Activated CD4-positive, alpha-beta memory T cell treated with anti-CD3 and anti-CD28 coated beads for 36 hours (primary cell): ENCODE results near the gene MT3. TPM values are rescaled to one million over a fixed set of nuclear protein-coding genes. Genes with fewer than 3 reads are reported as not detected.

ENCODE experiments used
- CTCF ChIA-PET: fragments of 350-600 bp; sonication (Branson Sonifier 250); formaldehyde crosslinking; loops from one replicate; lab custom pipeline; 2021; ENCODE audit warnings: antibody characterized with exemption, inconsistent platforms; lab: Charles Lee
- POLR2A ChIA-PET: fragments of 350-600 bp; sonication (Branson Sonifier 250); formaldehyde crosslinking; loops from one replicate; lab custom pipeline; 2021; ENCODE audit warnings: antibody characterized with exemption; lab: Charles Lee
- DNase-seq: peaks from one replicate; pipeline ENCODE4 v3.0.0-alpha.2; 2020
- H3K27ac Mint-ChIP-seq: one replicate; pipeline ENCODE4 v1.8.0; 2021; ENCODE audit warnings: mixed read lengths
- H3K27me3 Mint-ChIP-seq: one replicate; pipeline ENCODE4 v1.8.0; 2021; ENCODE audit warnings: mixed read lengths
- H3K36me3 Mint-ChIP-seq: one replicate; pipeline ENCODE4 v1.8.0; 2021; ENCODE audit warnings: mixed read lengths
- H3K4me1 Mint-ChIP-seq: one replicate; pipeline ENCODE4 v1.8.0; 2021; ENCODE audit warnings: low read depth, mixed read lengths
- H3K4me3 Mint-ChIP-seq: one replicate; pipeline ENCODE4 v1.8.0; 2021; ENCODE audit warnings: mild to moderate bottlenecking, mixed read lengths
- H3K9me3 Mint-ChIP-seq: one replicate; pipeline ENCODE4 v1.8.0; 2021; ENCODE audit warnings: mixed read lengths
- intact Hi-C: fragments of 100-400 bp; cut with micrococcal nuclease; formaldehyde crosslinking; loops from one replicate; pipeline ENCODE4 v1.15.1; 2023
- total RNA-seq, 2 experiments: library from RNA; stranded (reverse); gene quantifications; one replicate each; pipeline ENCODE4 v1.2.3, GENCODE V29; 2021

The MT3 gene
- total RNA-seq, 2 experiments from 2014 or later: 3.1 to 3.9 TPM

DNA sequence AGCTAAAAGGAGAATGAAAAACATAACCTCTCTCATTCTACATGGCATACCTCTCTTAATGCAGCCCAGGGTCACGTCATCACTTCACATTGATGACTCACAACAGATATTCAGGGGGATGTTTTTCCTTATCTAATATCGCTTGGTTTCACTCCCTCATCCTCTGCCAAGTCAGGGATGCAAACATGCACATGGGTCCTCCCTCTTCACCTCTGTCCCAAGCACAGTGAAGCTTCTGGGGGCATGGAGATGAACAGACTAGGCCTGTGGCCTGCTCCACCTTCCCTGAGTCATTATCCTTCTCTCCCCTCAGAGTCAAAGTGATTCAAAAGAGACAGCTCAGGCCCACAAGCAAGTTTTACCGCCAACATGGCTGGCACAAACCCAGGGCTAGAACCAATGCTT lies 16.7 kb downstream of the MT3 start:
- Mint-ChIP-seq H3K9me3 (no peaks in the 10 kb centered on the region), H3K4me1 (peaks cover 41% of the 10 kb centered on the region), H3K36me3 (no peaks in the 10 kb centered on the region), H3K27me3 (no peaks in the 10 kb centered on the region), H3K4me3 (no peak overlapping the region), H3K27ac (no peak overlapping the region)
- ChIA-PET CTCF (interaction anchor here (0.7 to 3.5 kb wide), 7 partner anchors 9 to 96 kb away, joined by 3 to 22 read pairs (median 5); no protein-coding TSS in a partner anchor), POLR2A (interaction anchor here (1.0 kb wide), 1 partner anchor 153 kb away, joined by 3 read pairs; no protein-coding TSS in a partner anchor)
- intact Hi-C loops: loop anchor here (5.0 kb wide), 1 partner anchor 406 kb away; no protein-coding TSS in a partner anchor
- DNase-seq: peak; percentile 35

- Mint-ChIP-seq H3K36me3 (no peaks in the 10 kb centered on the region), H3K9me3 (no peaks in the 10 kb centered on the region), H3K27me3 (no peaks in the 10 kb centered on the region), H3K4me3 (no peak overlapping the region), H3K27ac (peak overlapping the region; percentile 67), H3K4me1 (peaks cover 46% of the 10 kb centered on the region)
- ChIA-PET POLR2A (no interaction called here), CTCF (interaction anchor here (0.6 to 3.5 kb wide), 7 partner anchors 8 to 95 kb away, joined by 3 to 22 read pairs (median 5); no protein-coding TSS in a partner anchor)
- no peak for DNase-seq
- intact Hi-C loops: loop anchor here (5.0 kb wide), 1 partner anchor 406 kb away; no protein-coding TSS in a partner anchor
These were observed 17.3 kb downstream of the MT3 start for GRCh38 chr16:56606476-56607108.

- Mint-ChIP-seq H3K27ac (peak overlapping the region; percentile 67), H3K4me3 (no peak overlapping the region), H3K27me3 (no peaks in the 10 kb centered on the region), H3K9me3 (no peaks in the 10 kb centered on the region), H3K4me1 (peaks cover 49% of the 10 kb centered on the region), H3K36me3 (no peaks in the 10 kb centered on the region)
- ChIA-PET POLR2A (no interaction called here), CTCF (interaction anchor here (0.6 to 2.6 kb wide), 2 partner anchors 8 to 93 kb away, joined by 3 to 6 read pairs; no protein-coding TSS in a partner anchor)
- intact Hi-C loops: loop anchor here (5.0 kb wide), 1 partner anchor 405 kb away; no protein-coding TSS in a partner anchor
- peak; percentile 20 for DNase-seq
These were observed 17.8 kb downstream of the MT3 start for GRCh38 chr16:56607109-56607618.

DNA sequence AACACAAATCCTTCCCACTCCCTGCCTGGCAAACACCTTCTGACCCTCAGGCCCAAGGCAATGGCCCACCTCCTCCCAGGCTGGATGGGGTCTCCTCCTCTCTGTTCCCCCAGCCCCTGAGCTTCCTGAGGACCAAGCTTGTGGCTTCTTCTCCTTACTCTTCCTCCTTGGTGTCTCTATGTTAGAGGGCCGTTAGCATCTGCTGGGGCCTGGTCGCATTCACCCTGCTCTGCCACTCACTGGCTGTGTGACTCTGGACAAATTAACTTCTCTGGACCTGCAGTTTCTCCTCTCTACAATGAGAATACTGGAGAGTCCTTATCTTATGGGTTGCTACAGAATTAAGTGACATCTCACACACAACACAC lies 18.3 kb downstream of the MT3 start:
- peak overlapping the region; percentile 63 for H3K4me3 Mint-ChIP-seq
- DNase-seq: no peak
- ChIA-PET POLR2A (no interaction called here), CTCF (interaction anchor here (1.7 to 2.9 kb wide), 2 partner anchors 36 to 94 kb away, joined by 5 to 16 read pairs; no protein-coding TSS in a partner anchor)
- no peaks in the 10 kb centered on the region for H3K27me3 Mint-ChIP-seq
- intact Hi-C loops: loop anchor here (1.0 to 5.0 kb wide), 6 partner anchors 18 to 405 kb away; partner anchors contain the start of genes MT1E and MT1X
- peak overlapping the region; percentile 44 for H3K27ac Mint-ChIP-seq
- H3K36me3 Mint-ChIP-seq: no peaks in the 10 kb centered on the region
- no peaks in the 10 kb centered on the region for H3K9me3 Mint-ChIP-seq
- peaks cover 54% of the 10 kb centered on the region for H3K4me1 Mint-ChIP-seq

DNA sequence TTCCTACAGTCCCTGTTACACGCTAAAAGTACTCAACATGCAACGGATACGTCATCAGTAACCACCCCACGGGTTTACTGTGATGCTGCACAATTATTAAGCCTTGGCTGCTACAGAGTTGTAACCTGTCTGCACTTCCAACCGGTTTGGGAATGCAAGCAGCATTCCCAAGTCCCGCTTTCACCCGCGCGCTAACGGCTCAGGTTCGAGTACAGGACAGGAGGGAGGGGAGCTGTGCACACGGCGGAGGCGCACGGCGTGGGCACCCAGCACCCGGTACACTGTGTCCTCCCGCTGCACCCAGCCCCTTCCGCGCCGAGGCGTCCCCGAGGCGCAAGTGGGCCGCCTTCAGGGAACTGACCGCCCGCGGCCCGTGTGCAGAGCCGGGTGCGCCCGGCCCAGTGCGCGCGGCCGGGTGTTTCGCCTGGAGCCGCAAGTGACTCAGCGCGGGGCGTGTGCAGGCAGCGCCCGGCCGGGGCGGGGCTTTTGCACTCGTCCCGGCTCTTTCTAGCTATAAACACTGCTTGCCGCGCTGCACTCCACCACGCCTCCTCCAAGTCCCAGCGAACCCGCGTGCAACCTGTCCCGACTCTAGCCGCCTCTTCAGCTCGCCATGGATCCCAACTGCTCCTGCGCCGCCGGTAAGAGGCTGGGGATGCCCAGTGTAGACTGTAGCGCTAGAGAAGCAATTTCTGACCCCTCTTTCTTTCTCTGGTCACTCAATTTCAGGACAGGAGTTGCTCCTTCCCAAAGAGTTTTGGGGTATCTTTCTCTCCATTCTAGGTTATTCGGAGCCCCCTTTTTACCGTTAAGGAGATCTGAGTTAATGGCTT lies 18.9 kb downstream of the MT3 start, which contains the start of gene MT2A:
Gene MT2A, plus strand, starts transcription at position 542 of the 833 bp plus-strand sequence. Its CDS starts 72 bp downstream, at position 614.
- no peaks in the 10 kb centered on the region for H3K36me3 Mint-ChIP-seq
- ChIA-PET CTCF (interaction anchor here (1.0 to 4.0 kb wide), 6 partner anchors 7 to 93 kb away, joined by 3 to 16 read pairs (median 6); partner anchors contain the start of gene MT1A), POLR2A (interaction anchor here (0.6 to 1.0 kb wide), 4 partner anchors 17 to 75 kb away, joined by 3 to 4 read pairs (median 3); partner anchors contain the start of genes MT1E and MT1X)
- no peaks in the 10 kb centered on the region for H3K27me3 Mint-ChIP-seq
- peak; percentile 95 for DNase-seq
- peaks cover 57% of the 10 kb centered on the region for H3K4me1 Mint-ChIP-seq
- H3K27ac Mint-ChIP-seq: peak within 1 kb of the TSS; percentile 79
- intact Hi-C loops: loop anchor here (1.0 to 5.0 kb wide), 6 partner anchors 17 to 404 kb away; partner anchors contain the start of genes MT1E and MT1X
- peak within 1 kb of the TSS; percentile 81 for H3K4me3 Mint-ChIP-seq
- H3K9me3 Mint-ChIP-seq: no peaks in the 10 kb centered on the region

- intact Hi-C loops: loop anchor here (1.0 to 5.0 kb wide), 7 partner anchors 16 to 403 kb away; partner anchors contain the start of genes MT1E and MT1X
- no peaks in the 10 kb centered on the region for H3K36me3 Mint-ChIP-seq
- POLR2A ChIA-PET: interaction anchor here (0.6 to 1.0 kb wide), 2 partner anchors 17 to 70 kb away, joined by 3 read pairs; partner anchors contain the start of gene MT1E
- peak; percentile 23 for DNase-seq
- peaks cover 64% of the 10 kb centered on the region for H3K4me1 Mint-ChIP-seq
- CTCF ChIA-PET: interaction anchor here (1.0 to 4.0 kb wide), 6 partner anchors 8 to 93 kb away, joined by 3 to 16 read pairs (median 6); partner anchors contain the start of gene MT1A
- H3K27me3 Mint-ChIP-seq: no peaks in the 10 kb centered on the region
- H3K4me3 Mint-ChIP-seq: peak overlapping the region; percentile 81
- H3K27ac Mint-ChIP-seq: peak overlapping the region; percentile 79
- H3K9me3 Mint-ChIP-seq: no peaks in the 10 kb centered on the region
These were observed 19.6 kb downstream of the MT3 start for GRCh38 chr16:56608876-56609462.

GRCh38 chr16:56609463-56609921 lies 20.2 kb downstream of the MT3 start:
- Mint-ChIP-seq H3K9me3 (no peaks in the 10 kb centered on the region), H3K27me3 (no peaks in the 10 kb centered on the region), H3K4me1 (peaks cover 69% of the 10 kb centered on the region), H3K36me3 (no peaks in the 10 kb centered on the region), H3K27ac (peak overlapping the region; percentile 79), H3K4me3 (peak overlapping the region; percentile 81)
- CTCF ChIA-PET: interaction anchor here (1.4 to 4.0 kb wide), 5 partner anchors 8 to 92 kb away, joined by 3 to 16 read pairs (median 5); partner anchors contain the start of gene MT1A
- intact Hi-C loops: loop anchor here (1.0 to 5.0 kb wide), 4 partner anchors 33 to 403 kb away; no protein-coding TSS in a partner anchor
- DNase-seq: peak; percentile 82
- POLR2A ChIA-PET: no interaction called here

DNA sequence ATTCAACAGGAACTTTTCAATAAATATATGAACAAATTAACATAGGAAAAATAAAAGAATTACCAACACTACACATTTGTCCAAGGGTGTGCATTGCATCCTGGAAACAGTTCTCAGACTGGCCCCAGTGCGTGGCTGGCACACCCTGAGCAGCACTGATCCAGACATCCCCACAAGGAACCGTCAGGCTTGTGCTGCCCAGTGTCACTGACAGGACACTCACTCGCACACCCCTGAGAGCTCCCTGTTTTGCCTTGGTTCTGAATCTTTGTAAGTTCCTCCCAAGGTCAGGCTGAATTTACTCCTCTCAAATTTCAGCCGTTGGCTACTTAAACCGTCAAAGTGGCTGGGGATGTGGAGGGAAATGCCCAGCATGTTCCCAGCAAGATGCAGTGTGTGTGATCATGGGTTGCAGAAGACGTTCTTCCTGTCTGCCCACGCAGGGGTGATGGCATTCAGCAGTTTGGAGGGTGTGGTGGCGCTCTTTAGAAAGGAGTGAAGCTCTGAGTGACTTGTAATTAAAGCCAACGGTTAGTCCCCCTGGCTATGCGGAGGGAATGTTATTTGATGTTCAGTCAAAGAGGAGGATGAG lies 20.8 kb downstream of the MT3 start:
- peak; percentile 91 for DNase-seq
- H3K4me1 Mint-ChIP-seq: peaks cover 76% of the 10 kb centered on the region
- H3K27ac Mint-ChIP-seq: peak overlapping the region; percentile 79
- H3K36me3 Mint-ChIP-seq: no peaks in the 10 kb centered on the region
- intact Hi-C loops: loop anchor here (1.0 to 5.0 kb wide), 3 partner anchors 47 to 413 kb away; partner anchors contain the start of genes MT1F, NUDT21 and OGFOD1
- H3K9me3 Mint-ChIP-seq: no peaks in the 10 kb centered on the region
- ChIA-PET CTCF (interaction anchor here (1.2 to 4.0 kb wide), 4 partner anchors 9 to 91 kb away, joined by 3 to 16 read pairs (median 8); partner anchors contain the start of gene MT1A), POLR2A (interaction anchor here (1.3 kb wide), 1 partner anchor 15 kb away, joined by 6 read pairs; the partner anchor contains the start of gene MT1E)
- no peaks in the 10 kb centered on the region for H3K27me3 Mint-ChIP-seq
- H3K4me3 Mint-ChIP-seq: peak overlapping the region; percentile 81

DNA sequence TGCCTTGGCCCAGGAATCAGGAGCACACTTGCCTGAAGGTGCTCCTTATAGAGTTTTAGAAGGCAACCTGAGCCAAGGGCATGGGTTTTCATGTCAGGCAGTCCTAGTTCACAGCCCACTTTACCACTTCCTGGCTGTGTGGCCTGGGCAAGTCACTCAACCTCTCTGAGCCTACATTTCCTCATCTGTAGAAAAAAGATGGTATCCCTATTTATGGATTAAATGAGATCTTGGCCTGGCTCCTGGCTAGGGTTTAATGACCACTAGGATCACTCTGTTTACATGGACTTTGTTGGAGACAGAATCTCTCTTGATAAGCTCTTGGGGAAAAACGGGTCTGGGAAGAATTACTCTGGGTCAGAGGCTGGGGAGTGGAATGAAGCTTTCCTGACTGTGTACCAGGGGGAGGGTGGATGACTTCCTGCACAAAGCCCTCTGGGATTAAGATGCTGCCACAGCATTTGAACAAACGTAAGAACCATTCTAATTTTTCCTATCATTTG lies 21.3 kb downstream of the MT3 start:
- ChIA-PET POLR2A (interaction anchor here (1.3 kb wide), 1 partner anchor 14 kb away, joined by 6 read pairs; the partner anchor contains the start of gene MT1E), CTCF (interaction anchor here (1.2 to 4.0 kb wide), 4 partner anchors 10 to 91 kb away, joined by 3 to 16 read pairs (median 8); no protein-coding TSS in a partner anchor)
- DNase-seq: no peak
- Mint-ChIP-seq H3K4me3 (peak overlapping the region; percentile 81), H3K36me3 (no peaks in the 10 kb centered on the region), H3K27ac (peak overlapping the region; percentile 79), H3K9me3 (no peaks in the 10 kb centered on the region), H3K27me3 (no peaks in the 10 kb centered on the region), H3K4me1 (peaks cover 79% of the 10 kb centered on the region)
- intact Hi-C loops: loop anchor here (1.0 to 5.0 kb wide), 3 partner anchors 47 to 413 kb away; partner anchors contain the start of genes MT1F, NUDT21 and OGFOD1
